DOHH2 (cell line): ENCODE data around the gene INO80E.

Experiments
- H3F3A ChIP-seq: fragments of 200-600 bp; sonication (generic), shearing (Covaris generic); 2 replicates; pipeline ENCODE4 v1.6.0; 2016; ENCODE audit warnings: antibody characterized with exemption, mild to moderate bottlenecking; ENCODE audit not compliant: control insufficient read depth, insufficient read depth
- H3K27ac ChIP-seq: fragments of 200-600 bp; sonication (generic); 2 replicates; pipeline ENCODE4 v1.5.1; 2014; ENCODE audit warnings: low read depth, mild to moderate bottlenecking, low read length, moderate library complexity
- H3K27me3 ChIP-seq: fragments of 200-600 bp; sonication (generic); 2 replicates; pipeline ENCODE4 v1.6.1; 2014; ENCODE audit warnings: mild to moderate bottlenecking, low read length, mixed read lengths; ENCODE audit not compliant: control insufficient read depth
- H3K36me3 ChIP-seq: fragments of 200-600 bp; sonication (generic); 2 replicates; pipeline ENCODE4 v1.6.1; 2014; ENCODE audit warnings: mild to moderate bottlenecking, low read length, moderate library complexity, mixed read lengths; ENCODE audit not compliant: control insufficient read depth
- H3K4me1 ChIP-seq: fragments of 200-600 bp; sonication (generic); 2 replicates; pipeline ENCODE4 v1.6.1; 2014; ENCODE audit warnings: mild to moderate bottlenecking, low read length, mixed read lengths; ENCODE audit not compliant: control insufficient read depth
- H3K4me2 ChIP-seq: fragments of 200-600 bp; sonication (generic); 2 replicates; pipeline ENCODE4 v1.6.0; 2014; ENCODE audit warnings: mild to moderate bottlenecking, low read length, moderate library complexity
- H3K4me3 ChIP-seq: fragments of 200-600 bp; sonication (generic); 2 replicates; pipeline ENCODE4 v1.5.1; 2014; ENCODE audit warnings: mild to moderate bottlenecking, low read length, mixed read lengths
- H3K79me2 ChIP-seq: fragments of 200-600 bp; sonication (generic); 2 replicates; pipeline ENCODE4 v1.6.1; 2014; ENCODE audit warnings: mild to moderate bottlenecking, low read length, mixed read lengths; ENCODE audit not compliant: control insufficient read depth
- H3K9me2 ChIP-seq: fragments of 200-600 bp; sonication (generic); replicated peaks from 2 replicates; pipeline ENCODE4 v1.6.1; 2014; ENCODE audit warnings: mild to moderate bottlenecking, low read length, mixed read lengths; ENCODE audit not compliant: control insufficient read depth
- H3K9me3 ChIP-seq: fragments of 200-600 bp; sonication (generic); 2 replicates; pipeline ENCODE4 v1.6.1; 2014; ENCODE audit warnings: antibody characterized with exemption, low read length, mixed read lengths; ENCODE audit not compliant: control insufficient read depth, insufficient read depth
- H4K20me1 ChIP-seq: fragments of 200-600 bp; sonication (generic); 2 replicates; pipeline ENCODE4 v1.6.0; 2014; ENCODE audit warnings: low read depth, mild to moderate bottlenecking, antibody characterized with exemption, low read length, moderate library complexity; ENCODE audit not compliant: control insufficient read depth, insufficient read depth
- CTCF ChIP-seq: fragments of 200-600 bp; sonication (generic); IDR thresholded peaks from one replicate; pipeline ENCODE4 v1.5.1; 2014; ENCODE audit warnings: antibody characterized with exemption, mild to moderate bottlenecking, low read depth, low read length; ENCODE audit not compliant: poor library complexity, severe bottlenecking
- EZH2phosphoT487 ChIP-seq: fragments of 200-600 bp; sonication (generic); IDR thresholded peaks from 2 replicates; pipeline ENCODE4 v1.6.1; 2017; ENCODE audit warnings: borderline replicate concordance, mild to moderate bottlenecking, antibody characterized with exemption, low read length, moderate library complexity, mixed read lengths

INO80E gene

GRCh38 chr16:30004811-30005242, 8.8 kb downstream of the INO80E start:
- Histone ChIP-seq H3K4me3 (no peak overlapping the region), H3K79me2 (no peaks in the 10 kb centered on the region), H3K27me3 (peaks cover 8% of the 10 kb centered on the region), H4K20me1 (no peaks in the 10 kb centered on the region), H3K4me2 (no peak overlapping the region), H3K9me2 (no peaks in the 10 kb centered on the region), H3K9me3 (no peaks in the 10 kb centered on the region), H3F3A (no peaks in the 10 kb centered on the region), H3K4me1 (no peaks in the 10 kb centered on the region), H3K36me3 (peaks cover 36% of the 10 kb centered on the region), H3K27ac (no peak overlapping the region)
- TF ChIP-seq CTCF: no peak
- no peak for TF ChIP-seq EZH2phosphoT487

DNA sequence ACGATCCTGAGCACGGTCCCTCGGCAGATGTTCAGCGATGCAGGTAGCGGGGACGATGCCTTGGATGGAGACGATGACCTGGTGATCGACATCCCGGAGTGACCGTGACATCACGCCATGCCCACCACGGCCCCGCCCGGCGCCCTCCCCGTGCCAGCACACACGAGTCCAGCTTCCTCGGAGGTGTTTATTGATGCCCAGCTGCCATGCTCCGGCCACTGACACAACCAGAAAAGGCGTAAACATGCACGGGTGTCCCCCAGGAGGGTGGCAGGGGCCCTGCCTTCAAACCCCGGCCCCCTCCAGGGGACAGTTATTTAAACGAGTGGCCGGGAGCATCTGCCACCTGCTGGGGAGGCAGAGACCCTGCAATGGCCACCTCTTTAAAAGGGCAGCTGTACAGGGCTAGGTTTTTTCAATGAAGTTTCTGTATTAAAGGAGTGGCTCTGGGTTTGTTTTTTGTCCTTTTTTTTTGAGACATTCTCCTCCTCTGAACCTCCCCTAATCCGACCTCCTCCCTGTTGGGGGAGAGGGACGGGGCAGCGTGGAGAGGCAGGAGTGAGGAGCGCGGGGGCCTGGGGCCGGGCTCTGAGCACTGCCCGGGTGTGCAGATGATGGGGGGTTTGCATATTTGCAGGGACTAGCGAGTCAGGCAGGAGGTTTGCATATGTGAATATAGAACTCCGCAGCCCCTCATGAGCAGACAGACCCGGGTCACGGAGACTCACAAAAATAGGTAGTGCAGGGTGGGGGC, 9.5 kb downstream of the INO80E start:
- no peak overlapping the region for H3K4me2 ChIP-seq
- H4K20me1 ChIP-seq: no peaks in the 10 kb centered on the region
- no peaks in the 10 kb centered on the region for H3K9me2 ChIP-seq
- H3F3A ChIP-seq: no peaks in the 10 kb centered on the region
- no peaks in the 10 kb centered on the region for H3K9me3 ChIP-seq
- H3K27ac ChIP-seq: no peak overlapping the region
- H3K4me1 ChIP-seq: peaks cover 4% of the 10 kb centered on the region
- H3K27me3 ChIP-seq: peaks cover 15% of the 10 kb centered on the region
- peaks cover 32% of the 10 kb centered on the region for H3K36me3 ChIP-seq
- no peak for TF ChIP-seq EZH2phosphoT487
- TF ChIP-seq CTCF: peak; percentile 85
- H3K79me2 ChIP-seq: no peaks in the 10 kb centered on the region
- H3K4me3 ChIP-seq: no peak overlapping the region

DNA sequence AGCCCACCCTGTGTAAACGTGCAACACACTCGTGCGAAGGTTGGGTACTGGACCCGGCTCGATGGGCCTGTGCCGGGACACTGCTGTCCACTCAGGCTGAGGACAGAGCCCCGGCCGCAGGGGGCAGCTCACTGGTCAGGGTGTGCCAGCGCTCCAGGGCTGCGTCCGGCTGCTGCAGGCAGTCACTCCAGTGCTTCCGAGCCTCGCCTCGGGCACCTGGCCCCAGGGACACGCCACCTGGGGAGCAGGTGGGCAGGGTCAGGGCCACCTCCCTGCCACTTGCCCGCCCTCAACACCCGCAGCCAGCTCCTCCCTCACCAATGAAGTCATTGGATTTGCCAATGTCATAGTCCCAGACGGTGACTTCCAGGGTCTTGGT, 10.0 kb downstream of the INO80E start:
- TF ChIP-seq CTCF (no peak), EZH2phosphoT487 (no peak)
- Histone ChIP-seq H3K27me3 (peaks cover 20% of the 10 kb centered on the region), H3K79me2 (no peaks in the 10 kb centered on the region), H3K9me2 (no peaks in the 10 kb centered on the region), H4K20me1 (no peaks in the 10 kb centered on the region), H3K4me3 (no peak overlapping the region), H3K27ac (no peak overlapping the region), H3F3A (no peaks in the 10 kb centered on the region), H3K4me2 (no peak overlapping the region), H3K36me3 (peaks cover 26% of the 10 kb centered on the region), H3K4me1 (peaks cover 8% of the 10 kb centered on the region), H3K9me3 (no peaks in the 10 kb centered on the region)
